G401 (cell line): ENCODE measurements around the gene DGKQ. TPM values are rescaled to one million over a fixed set of nuclear protein-coding genes. Genes with fewer than 3 reads are reported as not detected.
"Not testable (repeated sequence)": the region's sequence is repeated elsewhere in the genome, so short reads cannot be mapped to it uniquely, and the experiment has no call there.

Experiments
- DNase-seq: peaks from one replicate; pipeline ENCODE4 v3.0.0-alpha.2; 2015; ENCODE audit warnings: low spot score
- in situ Hi-C: cut with HindIII; loops from 2 replicates; pipeline ENCODE4 v1.10.0; 2016; ENCODE audit warnings: low sequenced_read_pairs, mixed read lengths
- total RNA-seq: library from RNA; depleted of rRNA; stranded (reverse); fragments of >200 nt; shearing (Covaris generic); gene quantifications from 2 replicates; pipeline ENCODE4 v1.2.3, GENCODE V29; 2014

Gene DGKQ
- total RNA-seq, 1 experiment from 2014 or later, result 11.0 TPM

DNA sequence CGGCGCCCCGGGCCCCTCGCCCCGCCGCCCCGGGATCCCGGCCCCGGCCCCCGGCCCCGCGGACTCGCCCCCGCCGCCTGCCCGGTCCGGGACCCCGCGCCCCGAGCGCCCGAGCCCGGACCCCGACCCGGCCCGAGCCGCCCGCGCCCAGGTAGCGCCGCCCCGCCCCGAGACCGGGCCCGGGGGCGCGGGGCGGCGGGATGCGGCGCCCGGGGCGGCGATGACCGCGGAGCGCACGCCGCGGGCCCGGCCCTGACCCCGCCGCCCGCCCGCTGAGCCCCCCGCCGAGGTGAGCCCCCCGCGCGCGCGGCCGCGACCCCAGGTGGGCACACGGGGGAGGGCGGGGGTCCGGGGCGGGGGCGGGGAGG, 38.3 kb upstream of the DGKQ start:
- DNase-seq, result no peak

DNA sequence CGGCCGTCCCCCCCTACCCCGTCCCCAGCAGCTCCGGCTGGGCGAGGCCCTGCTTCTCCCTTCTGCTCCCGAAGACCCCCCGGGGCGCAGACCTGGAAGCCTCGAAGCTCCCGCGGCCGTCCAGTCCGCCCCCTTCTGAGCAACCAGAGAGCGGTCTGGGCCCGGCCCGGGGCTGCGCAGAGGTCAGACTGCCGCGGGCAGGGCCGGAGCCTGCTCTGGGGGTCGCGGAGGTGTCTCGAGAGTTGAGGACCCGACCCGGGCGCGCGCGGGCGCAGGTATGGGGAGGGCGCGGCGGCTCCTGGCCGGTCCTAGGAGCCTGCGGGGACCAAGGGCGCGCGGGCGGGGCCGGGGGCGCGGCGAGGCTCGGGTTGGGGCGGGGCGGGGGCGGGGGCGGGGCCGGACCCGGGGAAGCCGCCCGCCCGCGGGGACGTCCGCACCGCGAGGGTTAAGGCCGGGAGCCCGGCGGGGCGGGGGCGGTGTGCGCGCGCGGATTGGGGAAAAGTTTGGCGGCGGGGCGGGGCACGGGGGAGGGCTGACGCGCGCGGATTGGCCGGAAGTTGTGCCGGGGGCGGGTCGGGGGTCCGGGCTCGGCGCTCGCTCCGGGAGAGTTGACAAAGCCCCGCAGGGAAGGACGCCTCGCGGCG, 37.8 kb upstream of the DGKQ start, which contains the start of gene FGFRL1:
TSS of gene FGFRL1 (plus strand) at position 605 of the 644 bp plus-strand sequence. CDS start 860 bp downstream, outside the sequence.
- no peak for DNase-seq
- in situ Hi-C loops, result no loop called here

More for the DNA sequence above, 38.3 kb upstream of the DGKQ start:
- in situ Hi-C loops, result no loop called here

GRCh38 chr4:1010395-1011021, 37.1 kb upstream of the DGKQ start:
- no peak for DNase-seq
- in situ Hi-C loops, result no loop called here

DNA sequence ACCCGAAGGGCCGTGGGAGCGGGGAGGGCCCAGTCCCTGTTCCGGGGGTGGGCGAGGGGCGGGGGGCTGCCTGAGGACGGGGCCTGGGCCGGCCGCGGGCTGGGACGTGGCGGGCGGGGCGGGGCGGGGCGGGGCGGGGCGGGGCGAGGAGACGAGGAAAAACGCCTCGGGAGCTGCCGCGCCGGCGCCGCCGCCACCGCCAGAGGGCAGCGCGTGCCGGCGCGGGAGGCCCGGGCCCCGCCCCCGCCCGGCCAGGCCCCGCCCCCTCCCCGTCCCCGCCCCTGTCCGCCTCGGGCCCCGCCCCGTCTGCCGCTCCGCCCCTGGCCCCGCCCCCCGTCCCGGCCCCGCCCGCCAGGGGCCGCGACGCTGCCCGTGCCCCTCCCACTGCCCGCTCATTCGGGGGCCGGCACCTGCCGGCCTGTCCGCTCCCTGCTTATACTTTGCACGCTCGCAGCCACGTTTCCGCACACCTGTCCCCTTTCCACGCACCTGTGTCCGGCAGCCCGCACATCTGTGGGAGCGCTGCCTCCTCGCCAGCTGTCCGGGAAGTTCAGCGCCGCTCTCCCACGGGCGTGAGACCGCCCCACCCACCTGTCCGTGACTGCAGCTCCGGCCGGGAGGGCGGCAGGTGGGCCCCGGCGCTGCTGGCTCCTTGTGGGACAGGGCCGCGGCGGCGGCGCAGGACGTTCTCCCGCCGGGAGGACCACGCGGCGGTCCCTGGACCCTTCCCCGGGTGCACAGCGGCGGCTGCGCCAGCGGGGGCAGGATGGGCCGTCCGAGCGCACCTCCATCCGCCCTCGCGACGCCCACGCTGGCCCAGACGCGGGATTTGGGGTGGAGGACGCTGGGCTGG, 36.4 kb upstream of the DGKQ start:
- in situ Hi-C loops, result no loop called here
- peak; percentile 54 for DNase-seq

GRCh38 chr4:1008840-1009541, 35.6 kb upstream of the DGKQ start:
- DNase-seq, result no peak
- in situ Hi-C loops, result no loop called here

DNA sequence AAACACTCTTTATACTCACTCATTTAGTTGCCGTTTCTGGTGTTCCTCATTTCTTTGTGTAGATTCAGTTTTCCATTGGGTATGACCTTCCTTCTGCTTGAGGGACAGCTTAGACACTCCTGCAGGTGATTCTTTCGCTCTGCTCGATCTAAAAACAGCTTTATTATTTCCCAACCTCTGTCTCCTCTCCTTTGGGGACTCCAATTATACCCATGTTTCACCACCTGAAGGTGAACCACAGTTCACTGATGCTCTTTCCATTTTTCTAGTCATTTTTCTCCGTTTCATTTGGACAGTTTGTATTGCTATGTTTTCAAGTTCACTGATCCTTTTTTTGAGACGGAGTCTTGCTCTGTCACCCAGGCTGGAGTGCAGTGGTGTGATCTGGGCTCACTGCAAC, 33.5 kb upstream of the DGKQ start:
- in situ Hi-C loops, result no loop called here
- DNase-seq, result no peak

DNA sequence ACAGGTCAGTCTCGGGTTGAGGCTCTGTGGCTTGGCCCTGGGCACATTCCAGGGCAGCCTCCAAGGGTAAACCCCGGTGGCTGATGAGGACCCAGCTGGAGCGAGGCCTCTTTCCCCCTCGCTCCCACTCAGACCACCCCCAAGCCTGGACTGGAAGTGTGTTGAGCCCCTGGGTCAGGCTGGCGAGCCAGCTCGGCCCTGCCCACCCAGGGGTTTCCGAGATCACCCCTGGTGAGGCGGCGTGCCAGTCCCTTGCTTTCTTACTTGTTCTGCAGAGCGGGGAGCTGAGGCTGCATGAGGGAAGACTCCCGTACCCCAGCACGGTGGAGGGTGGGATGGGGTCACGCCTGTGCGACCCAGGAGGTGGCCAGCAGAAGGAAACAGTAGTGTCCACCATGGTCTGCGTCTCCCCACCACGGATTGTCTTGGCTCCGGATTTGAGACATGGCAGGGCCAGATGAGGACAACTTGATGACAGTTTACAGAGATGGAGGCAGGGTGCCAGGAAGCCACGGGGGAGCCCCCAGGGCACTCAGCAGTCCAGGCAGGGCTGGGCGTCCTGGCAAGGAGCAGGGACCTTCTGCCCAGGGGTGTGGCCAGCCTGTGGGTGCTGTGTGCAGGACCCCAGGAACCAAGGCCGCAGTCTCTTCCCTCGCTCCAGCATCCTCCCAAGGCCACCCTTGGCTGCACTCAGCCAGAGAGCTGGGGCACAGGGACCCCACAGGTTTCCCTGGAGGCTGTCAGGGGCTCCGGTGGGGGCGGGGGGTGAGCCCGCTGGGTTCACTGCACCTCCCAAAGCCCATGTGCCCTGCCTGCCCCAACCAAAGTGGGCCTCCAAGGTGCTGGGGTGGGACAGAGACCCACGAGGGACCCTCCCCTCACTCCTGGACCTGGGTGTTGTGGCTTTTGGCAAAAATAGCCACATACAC, 31.5 kb upstream of the DGKQ start:
- in situ Hi-C loops, result no loop called here
- DNase-seq, result no peak

GRCh38 chr4:1004071-1004418, 30.7 kb upstream of the DGKQ start:
- in situ Hi-C loops, result no loop called here
- DNase-seq, result no peak

DNA sequence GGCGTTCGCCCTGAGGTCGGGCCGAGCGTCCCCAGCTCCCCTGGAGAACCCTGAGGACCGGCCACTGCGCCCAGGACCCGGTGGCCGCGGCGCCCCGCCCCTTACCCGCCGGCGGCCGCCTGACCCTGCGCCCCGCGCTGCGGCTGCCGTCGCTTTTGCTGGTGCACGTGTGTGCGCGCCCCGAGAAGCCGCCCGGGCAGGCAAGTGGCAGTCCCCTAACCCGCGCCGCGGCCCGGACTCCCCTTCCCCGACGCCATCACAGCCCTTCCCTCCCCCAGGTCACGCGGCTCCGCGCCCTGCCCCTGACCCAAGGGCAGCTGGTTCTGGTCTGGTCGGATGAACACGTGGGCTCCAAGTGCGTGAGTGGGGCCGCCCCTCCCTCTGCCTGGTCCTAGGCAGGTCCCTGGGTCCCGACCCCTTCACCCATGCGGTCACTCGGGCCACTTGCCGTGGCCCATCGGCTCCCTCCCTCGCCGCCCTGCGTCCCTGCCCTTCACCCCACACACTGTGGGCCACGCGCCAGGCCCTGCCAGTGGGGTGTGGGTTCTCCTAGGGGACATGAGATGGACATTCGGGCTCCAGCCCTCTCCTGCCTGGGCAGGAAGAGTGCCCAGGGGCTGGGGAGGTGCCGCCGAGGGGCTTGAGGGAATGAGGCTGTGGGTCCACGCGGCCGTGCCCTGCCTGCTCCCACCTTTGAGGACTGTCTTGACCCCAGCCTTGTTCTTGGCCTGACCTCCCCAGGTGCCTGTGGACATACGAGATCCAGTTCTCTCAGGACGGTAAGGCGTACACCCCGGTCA, 30.1 kb upstream of the DGKQ start:
- in situ Hi-C loops, result no loop called here
- DNase-seq, result no peak

DNA sequence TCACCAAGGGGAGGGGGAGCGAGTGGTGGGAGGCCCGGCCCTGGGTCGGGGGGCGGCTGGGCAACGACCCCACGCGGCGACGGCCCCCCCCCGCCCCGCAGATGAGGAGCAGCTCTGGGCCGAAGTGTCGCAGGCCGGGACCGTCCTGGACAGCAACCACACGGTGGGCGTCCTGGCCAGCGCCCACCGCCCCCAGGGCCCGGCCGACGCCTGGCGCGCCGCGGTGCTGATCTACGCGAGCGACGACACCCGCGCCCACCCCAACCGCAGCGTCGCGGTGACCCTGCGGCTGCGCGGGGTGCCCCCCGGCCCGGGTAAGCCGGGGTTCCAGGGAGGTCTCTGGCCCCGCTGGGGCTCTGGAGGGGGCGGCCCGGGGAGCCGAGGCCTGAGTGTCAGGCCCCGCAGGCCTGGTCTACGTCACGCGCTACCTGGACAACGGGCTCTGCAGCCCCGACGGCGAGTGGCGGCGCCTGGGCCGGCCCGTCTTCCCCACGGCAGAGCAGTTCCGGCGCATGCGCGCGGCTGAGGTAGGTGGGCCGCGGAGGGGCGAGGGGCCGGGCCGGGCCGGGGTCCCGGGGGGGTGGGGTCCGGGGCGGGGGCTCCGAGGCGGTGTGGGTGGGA, 29.4 kb upstream of the DGKQ start:
- DNase-seq, result no peak
- in situ Hi-C loops, result no loop called here

GRCh38 chr4:1002131-1002630, 28.8 kb upstream of the DGKQ start:
- in situ Hi-C loops, result no loop called here
- DNase-seq, result no peak

- DNase-seq, result no peak
- in situ Hi-C loops, result no loop called here
Observed at GRCh38 chr4:1001561-1002130, 28.3 kb upstream of the DGKQ start.

DNA sequence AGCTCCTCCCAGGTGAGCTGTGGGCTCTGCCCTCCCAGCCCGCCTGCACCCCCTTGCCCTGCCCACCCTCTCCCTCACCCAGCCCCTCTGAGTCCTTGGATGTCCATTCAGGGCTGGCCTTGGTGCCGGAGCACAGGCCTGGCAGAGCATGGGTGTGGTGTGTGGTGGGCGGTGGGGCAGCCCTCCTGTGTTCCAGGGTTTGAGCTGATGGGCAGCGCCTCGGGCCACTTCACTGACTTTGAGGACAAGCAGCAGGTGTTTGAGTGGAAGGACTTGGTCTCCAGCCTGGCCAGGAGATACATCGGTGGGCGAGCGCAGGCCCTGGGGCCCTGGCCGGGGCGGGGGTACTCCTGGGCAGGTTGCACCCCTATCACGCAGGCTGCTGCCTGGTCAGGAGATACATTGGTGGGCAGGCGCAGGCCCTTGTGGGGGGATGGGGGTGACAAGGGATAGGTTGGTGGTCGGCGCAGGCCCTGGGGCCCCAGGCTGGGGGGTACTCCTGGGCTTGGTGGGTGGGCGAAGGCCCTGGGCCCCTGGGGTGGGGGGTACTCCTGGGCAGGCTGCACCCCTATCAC, 27.4 kb upstream of the DGKQ start:
- in situ Hi-C loops, result no loop called here
- DNase-seq, result no peak

DNA sequence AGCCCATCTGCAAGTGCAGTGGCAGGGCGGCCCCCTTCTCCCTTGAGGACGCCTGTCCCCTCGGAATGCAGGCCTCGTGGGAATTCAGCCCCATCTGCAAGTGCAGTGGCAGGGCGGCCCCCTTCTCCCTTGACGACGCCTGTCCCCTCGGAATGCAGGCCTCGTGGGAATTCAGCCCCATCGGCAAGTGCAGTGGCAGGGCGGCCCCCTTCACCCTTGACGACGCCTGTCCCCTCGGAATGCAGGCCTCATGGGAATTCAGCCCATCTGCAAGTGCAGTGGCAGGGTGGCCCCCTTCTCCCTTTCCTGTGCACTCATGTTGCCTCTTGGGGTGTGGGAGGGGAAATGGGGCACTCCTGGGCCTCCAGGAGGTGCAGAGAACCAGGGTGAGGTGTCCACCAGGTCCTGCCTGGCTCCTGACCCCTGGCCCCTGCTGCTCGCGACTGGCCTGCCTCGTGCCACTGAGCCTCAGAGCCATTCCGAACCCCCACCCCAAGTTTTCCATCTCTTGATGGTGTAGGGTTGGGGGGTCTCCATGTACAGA, 26.6 kb upstream of the DGKQ start:
- in situ Hi-C loops, result no loop called here

DNA sequence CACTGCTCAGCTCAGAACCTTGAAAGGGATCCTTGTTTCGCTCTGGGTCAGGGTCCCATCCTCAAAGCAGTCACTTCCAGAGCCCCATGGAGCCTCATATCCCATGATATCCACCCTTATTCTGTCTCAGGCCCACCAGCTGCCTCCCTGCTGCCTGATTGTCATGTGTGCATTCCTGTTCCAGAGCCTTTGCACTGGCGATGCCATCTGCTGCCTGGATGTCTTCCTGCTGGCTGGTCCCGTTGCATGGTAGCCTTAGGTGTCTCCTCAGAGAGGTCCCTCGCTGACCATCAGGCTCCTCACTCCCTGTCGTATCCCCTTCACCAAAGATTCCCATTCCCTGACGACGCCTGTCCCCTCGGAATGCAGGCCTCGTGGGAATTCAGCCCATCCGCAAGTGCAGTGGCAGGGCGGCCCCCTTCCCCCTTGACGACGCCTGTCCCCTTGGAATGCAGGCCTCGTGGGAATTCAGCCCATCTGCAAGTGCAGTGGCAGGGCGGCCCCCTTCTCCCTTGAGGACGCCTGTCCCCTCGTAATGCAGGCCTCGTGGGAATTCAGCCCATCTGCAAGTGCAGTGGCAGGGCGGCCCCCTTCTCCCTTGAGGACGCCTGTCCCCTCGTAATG, 26.0 kb upstream of the DGKQ start:
- in situ Hi-C loops, result not testable (repeated sequence)
- DNase-seq, result peak; percentile 85

More for the DNA sequence above, 26.6 kb upstream of the DGKQ start:
- no peak for DNase-seq

GRCh38 chr4:998096-998691, 24.8 kb upstream of the DGKQ start:
- in situ Hi-C loops, result no loop called here
- DNase-seq, result no peak
